ENCODE results near the gene FAM89A. TPM values are rescaled to one million over a fixed set of nuclear protein-coding genes. Genes with fewer than 3 reads are reported as not detected.
A peak's percentile ranks its signal among the peaks of the same experiment; 100 is the strongest.
"Not testable (repeated sequence)": the region's sequence is repeated elsewhere in the genome, so short reads cannot be mapped to it uniquely, and the experiment has no call there.

Gene FAM89A
- total and polyA plus RNA-seq, 4 donors: 14.3 to 27.1 (median 23.2) TPM

- H3K9me3 ChIP-seq (ENCODE audit: control insufficient read depth in 4 of 4, insufficient read depth in 3 of 4, low read length in 3 of 4): peaks cover 0 to 1% (median 0%) of the 10 kb centered on the region in 4 donors
- ATAC-seq (ENCODE audit: insufficient read depth, low FRiP score): no peak
- H3K27me3 ChIP-seq (ENCODE audit: control insufficient read depth in 3 of 3, insufficient read depth in 3 of 3, low read length in 2 of 3): no peaks in the 10 kb centered on the region
- no peak overlapping the region for H3K9ac ChIP-seq (ENCODE audit: insufficient read depth in 1 of 2, low read length in 2 of 2)
- H3K4me1 ChIP-seq (ENCODE audit: control insufficient read depth in 5 of 5, insufficient read depth in 5 of 5, low read length in 5 of 5): peaks cover 0 to 25% (median 5%) of the 10 kb centered on the region in 5 donors
- DNase-seq: no peak
- no peak overlapping the region for H3K27ac ChIP-seq (ENCODE audit: low read depth in 1 of 2, low read length in 1 of 2)
- H3K36me3 ChIP-seq (ENCODE audit: control insufficient read depth in 4 of 4, insufficient read depth in 4 of 4, low read length in 4 of 4): peaks cover 0 to 6% (median 4%) of the 10 kb centered on the region in 4 donors
- H3K4me3 ChIP-seq: no peak overlapping the region
- TF ChIP-seq CTCF (IDR thresholded peaks at IDR 0.05; ENCODE audit: control extremely low read depth, extremely low read depth): no peak
- WGBS, 2 donors: 93 to 94% methylated on average over 9 of the region's 9 CpGs
Observed at GRCh38 chr1:231023150-231023549, 16.9 kb downstream of the FAM89A start.

GRCh38 chr1:231022543-231022942 lies 17.5 kb downstream of the FAM89A start:
- H3K9ac ChIP-seq (ENCODE audit: insufficient read depth in 1 of 2, low read length in 2 of 2); H3K9me3 ChIP-seq (ENCODE audit: control insufficient read depth in 4 of 4, insufficient read depth in 3 of 4, low read length in 3 of 4); H3K27ac ChIP-seq (ENCODE audit: low read depth in 1 of 2, low read length in 1 of 2); H3K4me3 ChIP-seq; ATAC-seq (ENCODE audit: insufficient read depth, low FRiP score); DNase-seq; H3K36me3 ChIP-seq (ENCODE audit: control insufficient read depth in 4 of 4, insufficient read depth in 4 of 4, low read length in 4 of 4); H3K27me3 ChIP-seq (ENCODE audit: control insufficient read depth in 3 of 3, insufficient read depth in 3 of 3, low read length in 2 of 3): not testable (repeated sequence)
- H3K4me1 ChIP-seq (ENCODE audit: control insufficient read depth in 5 of 5, insufficient read depth in 5 of 5, low read length in 5 of 5): peaks cover 0 to 20% (median 5%) of the 10 kb centered on the region in 5 donors
- WGBS, 2 donors: 94 to 96% methylated on average over 7 of the region's 7 CpGs

- no peak for DNase-seq
- no peak for TF ChIP-seq CTCF (IDR thresholded peaks at IDR 0.05; ENCODE audit: control extremely low read depth, extremely low read depth)
- Histone ChIP-seq H3K36me3 (ENCODE audit: control insufficient read depth in 4 of 4, insufficient read depth in 4 of 4, low read length in 4 of 4) (peaks cover 0 to 6% (median 6%) of the 10 kb centered on the region in 4 donors), H3K9ac (ENCODE audit: insufficient read depth in 1 of 2, low read length in 2 of 2) (no peak overlapping the region), H3K27ac (ENCODE audit: low read depth in 1 of 2, low read length in 1 of 2) (peak overlapping the region in 1 of 2 donors; percentile 70), H3K4me3 (no peak overlapping the region), H3K9me3 (ENCODE audit: control insufficient read depth in 4 of 4, insufficient read depth in 3 of 4, low read length in 3 of 4) (peaks cover 0 to 1% (median 0%) of the 10 kb centered on the region in 4 donors), H3K4me1 (ENCODE audit: control insufficient read depth in 5 of 5, insufficient read depth in 5 of 5, low read length in 5 of 5) (peaks cover 0 to 18% (median 5%) of the 10 kb centered on the region in 5 donors), H3K27me3 (ENCODE audit: control insufficient read depth in 3 of 3, insufficient read depth in 3 of 3, low read length in 2 of 3) (no peaks in the 10 kb centered on the region)
- ATAC-seq (ENCODE audit: insufficient read depth, low FRiP score): no peak
- WGBS, 2 donors: 67 to 74% methylated on average over 12 of the region's 12 CpGs
Observed at GRCh38 chr1:231021540-231022031, 18.5 kb downstream of the FAM89A start.

GRCh38 chr1:231020816-231021215 lies 19.2 kb downstream of the FAM89A start:
- Histone ChIP-seq H3K36me3 (ENCODE audit: control insufficient read depth in 4 of 4, insufficient read depth in 4 of 4, low read length in 4 of 4) (peaks cover 0 to 6% (median 6%) of the 10 kb centered on the region in 4 donors), H3K27ac (ENCODE audit: low read depth in 1 of 2, low read length in 1 of 2) (peak overlapping the region; percentile 25 to 80), H3K9ac (ENCODE audit: insufficient read depth in 1 of 2, low read length in 2 of 2) (no peak overlapping the region), H3K4me3 (no peak overlapping the region), H3K4me1 (ENCODE audit: control insufficient read depth in 5 of 5, insufficient read depth in 5 of 5, low read length in 5 of 5) (peaks cover 0 to 18% (median 5%) of the 10 kb centered on the region in 5 donors), H3K27me3 (ENCODE audit: control insufficient read depth in 3 of 3, insufficient read depth in 3 of 3, low read length in 2 of 3) (no peaks in the 10 kb centered on the region), H3K9me3 (ENCODE audit: control insufficient read depth in 4 of 4, insufficient read depth in 3 of 4, low read length in 3 of 4) (peaks cover 0 to 1% (median 0%) of the 10 kb centered on the region in 4 donors)
- WGBS, 2 donors: 49 to 58% methylated on average over 7 of the region's 7 CpGs
- peak in 1 of 3 donors; percentile 40 for DNase-seq
- TF ChIP-seq CTCF (IDR thresholded peaks at IDR 0.05; ENCODE audit: control extremely low read depth, extremely low read depth): no peak
- ATAC-seq (ENCODE audit: insufficient read depth, low FRiP score): no peak

Measured in lung (tissue), 12 donors.